Thyroid gland (tissue), 4 donors: Measurements from ENCODE around the gene AZIN2. TPM values are rescaled to one million over a fixed set of nuclear protein-coding genes. Genes with fewer than 3 reads are reported as not detected.
A peak's percentile ranks its signal among the peaks of the same experiment; 100 is the strongest.

ENCODE experiments used
- DNase-seq, 2 donors: peaks; one replicate each; pipeline ENCODE4 v3.0.0-alpha.2; 2019
- H3K27ac ChIP-seq, 3 donors: fragments of 200-600 bp; sonication (generic); 1 replicate in 2 of 3; 2 replicates in 1 of 3; pipeline ENCODE4 v1.5.1; 2016 to 2019; ENCODE audit warnings: mild to moderate bottlenecking in 1 of 3, moderate library complexity in 1 of 3
- H3K27me3 ChIP-seq: fragments of 200-600 bp; sonication (generic); one replicate; pipeline ENCODE4 v1.5.1; 2019
- H3K36me3 ChIP-seq, 2 donors: fragments of 200-600 bp; sonication (generic); one replicate each; pipeline ENCODE4 v1.5.1; 2016 to 2019
- H3K4me1 ChIP-seq, 2 donors: fragments of 200-600 bp; sonication (generic); one replicate each; pipeline ENCODE4 v1.5.1; 2017 to 2019
- H3K4me3 ChIP-seq, 3 donors: fragments of 200-600 bp; sonication (generic); replicated peaks in 1 of 3; 1 replicate in 2 of 3; 2 replicates in 1 of 3; pipeline ENCODE4 v1.5.1; 2016; ENCODE audit warnings: mild to moderate bottlenecking in 1 of 3
- H3K9me3 ChIP-seq: fragments of 200-600 bp; sonication (generic); one replicate; pipeline ENCODE4 v1.5.1; 2017
- POLR2A ChIP-seq, 2 donors: fragments of 450-650 bp; IDR thresholded peaks; one replicate each; pipeline ENCODE4 v1.6.1; 2017; ENCODE audit warnings: antibody characterized with exemption in 2 of 2, mild to moderate bottlenecking in 2 of 2, moderate library complexity in 1 of 2
- WGBS, 2 donors: methylation state at CpG; one replicate each; pipeline ENCODE4 v1.1.5; 2017; 5-methylcytosine and 5-hydroxymethylcytosine counted together
- intact Hi-C: fragments of 100-400 bp; cut with DNase I; formaldehyde crosslinking; loops from one replicate; pipeline ENCODE4 v1.15.1; 2023
- total RNA-seq, 4 donors: library from RNA; depleted of rRNA; stranded (reverse); fragments of >200 nt; gene quantifications; one replicate each; pipeline ENCODE4 v1.2.3, GENCODE V29; 2016
- TF ChIP-seq, protein P1 (sequence below), 6 experiments: fragments of 200-600 bp in 3 of 6; fragments of 450-650 bp in 3 of 6; sonication (generic) in 3 of 6; IDR thresholded peaks; one replicate each; pipeline ENCODE4 v1.5.1; 2016 to 2019; ENCODE audit warnings: antibody characterized with exemption in 6 of 6, mild to moderate bottlenecking in 2 of 6, inconsistent platforms in 1 of 6, moderate library complexity in 1 of 6

The AZIN2 gene
- total RNA-seq, 4 donors from 2014 or later: 4.9 to 13.6 (median 5.3) TPM

GRCh38 chr1:33036526-33037503 lies 44.1 kb upstream of the AZIN2 start, which contains the start of gene AK2:
AK2 (minus strand) TSS chr1:33036883; CDS start chr1:33036828, 55 bp downstream.
- H3K27ac ChIP-seq: peak within 1 kb of the TSS; percentile 1 to 86 (median 72)
- peak; percentile 97 to 98 for DNase-seq
- TF ChIP-seq, protein P1, sequence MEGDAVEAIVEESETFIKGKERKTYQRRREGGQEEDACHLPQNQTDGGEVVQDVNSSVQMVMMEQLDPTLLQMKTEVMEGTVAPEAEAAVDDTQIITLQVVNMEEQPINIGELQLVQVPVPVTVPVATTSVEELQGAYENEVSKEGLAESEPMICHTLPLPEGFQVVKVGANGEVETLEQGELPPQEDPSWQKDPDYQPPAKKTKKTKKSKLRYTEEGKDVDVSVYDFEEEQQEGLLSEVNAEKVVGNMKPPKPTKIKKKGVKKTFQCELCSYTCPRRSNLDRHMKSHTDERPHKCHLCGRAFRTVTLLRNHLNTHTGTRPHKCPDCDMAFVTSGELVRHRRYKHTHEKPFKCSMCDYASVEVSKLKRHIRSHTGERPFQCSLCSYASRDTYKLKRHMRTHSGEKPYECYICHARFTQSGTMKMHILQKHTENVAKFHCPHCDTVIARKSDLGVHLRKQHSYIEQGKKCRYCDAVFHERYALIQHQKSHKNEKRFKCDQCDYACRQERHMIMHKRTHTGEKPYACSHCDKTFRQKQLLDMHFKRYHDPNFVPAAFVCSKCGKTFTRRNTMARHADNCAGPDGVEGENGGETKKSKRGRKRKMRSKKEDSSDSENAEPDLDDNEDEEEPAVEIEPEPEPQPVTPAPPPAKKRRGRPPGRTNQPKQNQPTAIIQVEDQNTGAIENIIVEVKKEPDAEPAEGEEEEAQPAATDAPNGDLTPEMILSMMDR (IDR thresholded peaks at IDR 0.05): no peak
- TF ChIP-seq POLR2A (IDR thresholded peaks at IDR 0.05): peak in 1 of 2 donors; percentile 86
- no peaks in the 10 kb centered on the region for H3K36me3 ChIP-seq
- H3K4me1 ChIP-seq: peaks cover 31 to 37% of the 10 kb centered on the region in 2 donors
- H3K27me3 ChIP-seq: no peaks in the 10 kb centered on the region
- no peaks in the 10 kb centered on the region for H3K9me3 ChIP-seq
- H3K4me3 ChIP-seq: peak within 1 kb of the TSS; percentile 9 to 89 (median 47)
- 9 to 10% methylated on average over 32 to 43 of the region's 59 CpGs for WGBS, 2 donors
- intact Hi-C loops: loop anchor here (5.0 kb wide), 1 partner anchor 70 kb away; no protein-coding TSS in a partner anchor

DNA sequence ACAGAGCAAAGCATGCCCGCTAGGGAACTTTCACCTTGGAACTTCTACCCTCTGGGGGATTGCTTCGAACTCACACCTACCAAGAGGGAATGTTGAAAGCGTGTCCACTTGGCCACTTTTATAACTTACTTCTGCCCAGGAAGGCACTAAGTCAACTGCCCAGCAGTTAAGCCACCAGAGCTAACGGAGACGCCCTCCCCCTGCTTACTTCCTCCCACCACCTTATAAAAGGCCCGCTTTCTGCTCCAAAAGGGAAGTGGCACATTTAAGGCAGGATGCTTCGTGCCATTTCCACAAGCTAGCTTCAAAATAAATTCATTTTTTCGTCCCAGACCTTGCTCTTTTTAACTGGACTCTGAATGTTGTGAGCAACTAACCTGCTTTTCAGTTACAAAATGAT lies 41.1 kb upstream of the AZIN2 start:
- Histone ChIP-seq H3K27me3 (no peaks in the 10 kb centered on the region), H3K4me1 (peaks cover 13 to 15% of the 10 kb centered on the region in 2 donors), H3K9me3 (no peaks in the 10 kb centered on the region), H3K4me3 (no peak overlapping the region), H3K36me3 (no peaks in the 10 kb centered on the region), H3K27ac (no peak overlapping the region)
- intact Hi-C loops: loop anchor here (5.0 kb wide), 1 partner anchor 73 kb away; no protein-coding TSS in a partner anchor
- 75% methylated on average over 8 of the region's 8 CpGs for WGBS, 2 donors
- TF ChIP-seq, protein P1 (IDR thresholded peaks at IDR 0.05): no peak
- no peak for TF ChIP-seq POLR2A (IDR thresholded peaks at IDR 0.05)
- no peak for DNase-seq

DNA sequence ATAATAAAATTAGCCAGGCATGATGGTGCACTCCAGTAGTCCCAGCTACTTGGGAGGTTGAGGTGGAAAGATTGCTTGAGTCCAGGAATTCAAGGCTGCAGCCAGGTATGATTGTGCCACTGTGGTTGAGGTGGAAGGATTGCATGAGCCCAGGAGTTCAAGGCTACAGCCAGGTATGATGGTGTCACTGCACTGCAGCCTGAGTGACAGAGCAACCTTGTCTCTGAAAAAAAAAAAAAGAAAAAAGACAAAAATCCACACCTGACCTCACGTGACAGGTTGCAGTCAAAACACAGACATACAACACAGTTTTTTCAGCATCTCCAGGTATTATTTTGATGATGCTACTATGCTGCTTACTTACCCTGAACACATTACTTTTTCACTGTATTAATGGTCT lies 39.9 kb upstream of the AZIN2 start:
- DNase-seq: no peak
- H3K9me3 ChIP-seq: no peaks in the 10 kb centered on the region
- H3K27ac ChIP-seq: no peak overlapping the region
- H3K4me3 ChIP-seq: no peak overlapping the region
- 77 to 83% methylated on average over 1 of the region's 1 CpG for WGBS, 2 donors
- TF ChIP-seq, protein P1 (IDR thresholded peaks at IDR 0.05): no peak
- no peak for TF ChIP-seq POLR2A (IDR thresholded peaks at IDR 0.05)
- peaks cover 1 to 3% of the 10 kb centered on the region in 2 donors for H3K4me1 ChIP-seq
- intact Hi-C loops: no loop called here
- H3K36me3 ChIP-seq: no peaks in the 10 kb centered on the region
- H3K27me3 ChIP-seq: no peaks in the 10 kb centered on the region

DNA sequence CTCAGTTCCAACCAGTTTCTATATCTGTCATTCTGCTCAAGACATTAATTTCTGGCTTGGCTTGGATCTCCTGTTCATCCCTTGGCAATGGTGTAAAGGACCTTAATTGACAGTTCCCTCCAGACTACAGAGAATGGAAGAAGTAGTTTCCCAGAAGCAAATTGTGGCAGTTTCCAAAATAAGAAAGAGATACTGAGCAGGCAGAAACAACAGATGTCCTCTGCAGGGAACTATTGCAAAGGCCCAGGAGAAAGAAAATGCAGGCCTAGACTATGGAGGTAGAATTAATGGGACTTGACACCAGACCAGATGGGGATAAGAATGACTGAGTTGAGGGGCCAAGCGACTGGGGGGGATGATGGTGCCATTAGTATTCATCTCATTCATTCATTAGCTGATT lies 38.1 kb upstream of the AZIN2 start:
- Histone ChIP-seq H3K36me3 (no peaks in the 10 kb centered on the region), H3K4me1 (peaks cover 0 to 2% of the 10 kb centered on the region in 2 donors), H3K4me3 (no peak overlapping the region), H3K9me3 (no peaks in the 10 kb centered on the region), H3K27me3 (no peaks in the 10 kb centered on the region), H3K27ac (no peak overlapping the region)
- intact Hi-C loops: no loop called here
- no peak for TF ChIP-seq POLR2A (IDR thresholded peaks at IDR 0.05)
- TF ChIP-seq, protein P1 (IDR thresholded peaks at IDR 0.05): no peak
- WGBS, 2 donors: 3 to 92% methylated on average over 1 of the region's 1 CpG
- DNase-seq: no peak
